Ovary (tissue), 3 donors: Measurements from ENCODE around the gene DDX49.

Experiments
- CTCF ChIP-seq, 3 donors: fragments of 450-650 bp in 2 of 3; fragments of 200-600 bp in 1 of 3; IDR thresholded peaks; one replicate each; pipeline versions ENCODE4 v1.5.1 to v1.8.0; 2016 to 2022; ENCODE audit warnings: antibody characterized with exemption in 3 of 3, mild to moderate bottlenecking in 1 of 3
- EP300 ChIP-seq: sonication (generic); formaldehyde crosslinking; IDR thresholded peaks from one replicate; pipeline ENCODE4 v1.6.1; 2017; ENCODE audit warnings: antibody characterized with exemption
- POLR2A ChIP-seq: fragments of 450-650 bp; IDR thresholded peaks from one replicate; pipeline ENCODE4 v1.6.1; 2017; ENCODE audit warnings: antibody characterized with exemption, mild to moderate bottlenecking, moderate library complexity
- donor health status: DM: no; HTN: no; CAD: no.

DNA sequence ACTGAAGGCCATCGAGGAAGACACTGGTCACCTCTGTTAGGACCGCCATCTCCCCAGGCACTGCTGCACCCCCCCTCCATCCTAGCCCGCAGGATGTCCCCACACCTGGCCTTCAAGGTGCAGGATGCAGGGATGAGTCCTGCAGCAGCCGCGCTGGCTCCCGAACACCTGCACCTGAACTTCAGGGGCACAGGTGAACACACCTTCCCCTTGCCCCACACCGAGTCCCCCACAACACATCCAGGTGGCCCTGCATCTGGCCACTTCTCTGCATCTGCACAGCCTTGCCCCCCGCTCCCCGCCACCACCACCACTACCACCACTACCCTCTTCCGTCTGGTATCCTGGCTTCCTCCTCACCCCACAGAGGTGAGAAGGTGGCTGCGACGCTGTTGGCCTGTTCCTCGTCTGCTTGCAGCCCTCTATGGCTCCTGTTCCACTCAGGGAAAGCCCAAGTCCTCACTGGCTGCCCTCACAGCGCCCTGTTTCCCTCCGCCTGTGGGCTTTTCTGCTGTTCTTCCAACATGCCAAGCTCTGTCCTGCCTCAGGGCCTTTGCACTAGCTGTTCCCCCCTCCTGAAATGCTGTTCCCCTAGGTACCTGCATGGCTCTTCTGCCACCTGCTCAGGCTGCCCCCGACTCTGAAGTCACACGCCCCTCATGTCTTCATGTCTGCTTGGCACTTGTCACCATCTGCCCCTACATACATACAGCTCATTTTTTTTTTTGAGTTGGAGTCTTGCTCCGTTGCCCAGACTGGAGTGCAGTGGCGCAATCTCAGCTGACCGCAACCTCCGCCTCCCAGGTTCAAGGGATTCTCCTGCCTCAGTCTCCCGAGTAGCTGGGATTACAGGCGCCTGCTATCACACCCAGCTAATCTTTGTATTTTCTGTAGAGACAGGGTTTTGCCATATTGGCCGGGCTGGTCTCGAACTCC, 22.2 kb upstream of the DDX49 start:
- TF ChIP-seq CTCF (IDR thresholded peaks at IDR 0.05) (no peak), POLR2A (no peak), EP300 (no peak)
